Memory B cell (primary cell): ENCODE results near the gene TSHZ2.
"Not testable (repeated sequence)": the region's sequence is repeated elsewhere in the genome, so short reads cannot be mapped to it uniquely, and the experiment has no call there.

Experiments
- ATAC-seq: fragments of 150-1000 bp; cut with Tn5 transposase; 2 replicates; pipeline ENCODE4 v1.10.0; 2021; ENCODE audit warnings: low read depth, mild to moderate bottlenecking, moderate library complexity
- DNase-seq, 2 donors: peaks; one replicate each; pipeline ENCODE4 v3.0.0; 2022; ENCODE audit warnings: low spot score in 2 of 2
- H3K27ac Mint-ChIP-seq: one replicate; pipeline ENCODE4 v1.8.0; 2022; ENCODE audit warnings: mild to moderate bottlenecking, moderate library complexity, mixed read lengths
- H3K27me3 Mint-ChIP-seq: one replicate; pipeline ENCODE4 v1.8.0; 2022; ENCODE audit warnings: mixed read lengths
- H3K36me3 Mint-ChIP-seq: one replicate; pipeline ENCODE4 v1.8.0; 2022; ENCODE audit warnings: mild to moderate bottlenecking, mixed read lengths
- H3K4me1 Mint-ChIP-seq: one replicate; pipeline ENCODE4 v1.8.0; 2022; ENCODE audit warnings: mixed read lengths
- H3K4me3 Mint-ChIP-seq: one replicate; pipeline ENCODE4 v1.8.0; 2022; ENCODE audit warnings: mild to moderate bottlenecking, moderate library complexity, mixed read lengths
- H3K9me3 Mint-ChIP-seq: one replicate; pipeline ENCODE4 v1.8.0; 2022; ENCODE audit warnings: mixed read lengths

TSHZ2 gene

DNA sequence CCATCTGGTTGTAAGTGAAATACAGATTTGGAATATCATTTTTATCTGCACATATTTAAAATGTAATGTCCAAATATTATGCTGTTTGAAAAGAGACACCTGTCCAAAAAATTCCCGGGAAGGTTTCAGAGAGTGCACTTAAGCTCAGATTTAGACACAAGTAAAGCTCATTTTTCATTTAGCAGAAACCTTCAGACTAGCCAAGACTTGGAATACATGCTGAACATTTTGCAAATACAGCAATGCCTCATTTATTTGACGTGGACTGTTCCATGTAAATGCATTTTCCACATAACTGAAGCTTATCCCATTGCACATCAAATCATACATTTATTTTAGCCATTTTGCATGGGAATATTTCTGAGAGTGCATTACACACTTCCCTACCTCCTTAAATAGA is 340.8 kb downstream of the TSHZ2 start:
- DNase-seq (no peak), ATAC-seq (no peak)
- H3K4me3 Mint-ChIP-seq = no peak overlapping the region
- no peaks in the 10 kb centered on the region for H3K9me3 Mint-ChIP-seq
- H3K27me3 Mint-ChIP-seq = peaks cover 4% of the 10 kb centered on the region
- H3K4me1 Mint-ChIP-seq = no peaks in the 10 kb centered on the region
- H3K36me3 Mint-ChIP-seq = peaks cover 3% of the 10 kb centered on the region
- H3K27ac Mint-ChIP-seq = no peak overlapping the region

DNA sequence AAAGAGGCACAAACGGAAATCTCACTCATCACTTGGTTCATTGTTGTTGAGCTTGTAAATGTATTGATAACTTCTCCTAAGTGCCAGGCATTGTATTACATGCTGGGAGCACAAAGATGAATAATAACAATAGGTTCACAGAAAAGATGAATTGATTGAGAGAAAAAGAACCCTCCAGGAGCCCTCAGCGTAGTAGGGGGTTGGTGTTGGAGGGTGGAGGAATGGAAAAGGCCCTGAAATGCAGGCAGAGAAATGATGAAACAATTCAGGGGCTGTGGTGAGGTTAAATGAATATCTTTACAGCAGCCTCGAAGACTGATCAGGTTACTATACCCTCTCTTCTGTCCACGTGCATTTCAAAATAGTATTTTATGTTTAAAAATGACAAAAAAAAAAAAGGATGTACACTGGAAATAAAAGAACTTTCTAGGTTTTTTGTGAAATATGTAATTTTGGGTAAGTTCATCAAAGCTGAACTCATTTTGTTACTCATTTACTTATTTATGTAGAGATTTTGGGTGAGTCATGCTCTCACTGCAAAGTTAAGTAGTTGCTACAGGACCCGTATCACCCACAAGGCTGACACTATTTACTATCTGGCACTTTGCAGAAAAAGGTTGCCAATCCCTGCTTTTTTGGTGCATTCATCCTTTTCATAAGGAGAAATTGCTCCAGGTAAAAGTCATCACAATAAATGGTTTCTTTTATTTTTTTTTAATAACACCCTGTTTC is 344.2 kb downstream of the TSHZ2 start:
- H3K4me3 Mint-ChIP-seq = no peak overlapping the region
- peaks cover 4% of the 10 kb centered on the region for H3K27me3 Mint-ChIP-seq
- no peak for DNase-seq
- peaks cover 3% of the 10 kb centered on the region for H3K4me1 Mint-ChIP-seq
- H3K9me3 Mint-ChIP-seq = peaks cover 5% of the 10 kb centered on the region
- peaks cover 5% of the 10 kb centered on the region for H3K36me3 Mint-ChIP-seq
- no peak for ATAC-seq
- no peak overlapping the region for H3K27ac Mint-ChIP-seq

GRCh38 chr20:53319200-53319599 is 347.0 kb downstream of the TSHZ2 start:
- DNase-seq (no peak), ATAC-seq (no peak)
- Mint-ChIP-seq H3K27me3 (peaks cover 6% of the 10 kb centered on the region), H3K27ac (no peak overlapping the region), H3K9me3 (peaks cover 5% of the 10 kb centered on the region), H3K36me3 (peaks cover 5% of the 10 kb centered on the region), H3K4me1 (peaks cover 3% of the 10 kb centered on the region), H3K4me3 (no peak overlapping the region)

DNA sequence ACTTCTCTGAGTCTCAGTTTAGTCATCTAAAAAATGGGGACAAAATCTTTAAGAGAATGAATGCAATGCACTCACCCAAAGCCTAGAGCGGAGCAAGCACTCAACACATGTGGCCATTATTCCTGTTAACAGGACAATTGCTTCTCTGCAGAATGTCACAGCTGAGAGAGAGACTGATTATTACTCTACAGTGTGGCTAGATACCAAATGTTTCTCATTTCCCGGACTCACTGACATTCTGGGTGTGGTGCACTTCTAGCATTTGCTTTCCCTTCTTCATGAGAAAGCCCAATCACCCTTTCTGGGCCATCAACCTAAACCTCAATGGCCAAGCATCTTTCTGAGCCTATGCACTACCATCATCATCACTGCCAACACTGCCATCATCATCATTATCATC is 347.6 kb downstream of the TSHZ2 start:
- Mint-ChIP-seq H3K4me3 (no peak overlapping the region), H3K27me3 (peaks cover 6% of the 10 kb centered on the region), H3K9me3 (peaks cover 5% of the 10 kb centered on the region), H3K27ac (no peak overlapping the region), H3K36me3 (peaks cover 5% of the 10 kb centered on the region), H3K4me1 (peaks cover 3% of the 10 kb centered on the region)
- DNase-seq (no peak), ATAC-seq (no peak)

DNA sequence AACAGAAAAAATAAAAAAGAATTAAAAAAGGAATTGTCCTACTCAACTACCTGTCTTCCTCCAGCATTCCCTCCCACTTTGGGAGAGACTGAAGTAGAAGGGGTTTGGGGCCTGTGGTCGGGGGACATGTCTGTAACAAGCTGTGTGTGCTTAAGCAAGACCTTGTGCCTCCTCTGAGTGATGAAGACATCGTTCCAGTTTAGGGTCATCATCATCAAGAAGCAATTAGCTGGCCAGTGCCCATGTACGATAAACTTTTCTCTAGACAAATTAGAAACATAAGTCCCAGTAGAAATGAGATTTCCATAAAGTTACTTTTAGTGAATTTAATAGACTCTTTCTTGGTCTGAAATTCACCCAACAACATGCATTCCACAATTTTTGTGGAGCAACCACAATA is 348.5 kb downstream of the TSHZ2 start:
- peaks cover 5% of the 10 kb centered on the region for H3K9me3 Mint-ChIP-seq
- no peak for ATAC-seq
- H3K27me3 Mint-ChIP-seq = peaks cover 5% of the 10 kb centered on the region
- H3K27ac Mint-ChIP-seq = no peak overlapping the region
- no peak overlapping the region for H3K4me3 Mint-ChIP-seq
- no peak for DNase-seq
- H3K36me3 Mint-ChIP-seq = peaks cover 5% of the 10 kb centered on the region
- H3K4me1 Mint-ChIP-seq = peaks cover 3% of the 10 kb centered on the region

GRCh38 chr20:53321596-53321995 is 349.4 kb downstream of the TSHZ2 start:
- peaks cover 3% of the 10 kb centered on the region for H3K4me1 Mint-ChIP-seq
- DNase-seq = no peak

GRCh38 chr20:53322651-53323050 is 350.5 kb downstream of the TSHZ2 start:
- no peak overlapping the region for H3K27ac Mint-ChIP-seq
- no peak overlapping the region for H3K4me3 Mint-ChIP-seq
- DNase-seq (no peak), ATAC-seq (no peak)
- peaks cover 3% of the 10 kb centered on the region for H3K4me1 Mint-ChIP-seq
- H3K9me3 Mint-ChIP-seq = peaks cover 5% of the 10 kb centered on the region
- peaks cover 4% of the 10 kb centered on the region for H3K36me3 Mint-ChIP-seq
- H3K27me3 Mint-ChIP-seq = peaks cover 4% of the 10 kb centered on the region

More at GRCh38 chr20:53321596-53321995, 349.4 kb downstream of the TSHZ2 start:
- H3K36me3 Mint-ChIP-seq = peaks cover 4% of the 10 kb centered on the region
- no peak overlapping the region for H3K4me3 Mint-ChIP-seq
- no peak for ATAC-seq
- H3K9me3 Mint-ChIP-seq = peaks cover 5% of the 10 kb centered on the region
- no peak overlapping the region for H3K27ac Mint-ChIP-seq
- H3K27me3 Mint-ChIP-seq = peaks cover 4% of the 10 kb centered on the region

DNA sequence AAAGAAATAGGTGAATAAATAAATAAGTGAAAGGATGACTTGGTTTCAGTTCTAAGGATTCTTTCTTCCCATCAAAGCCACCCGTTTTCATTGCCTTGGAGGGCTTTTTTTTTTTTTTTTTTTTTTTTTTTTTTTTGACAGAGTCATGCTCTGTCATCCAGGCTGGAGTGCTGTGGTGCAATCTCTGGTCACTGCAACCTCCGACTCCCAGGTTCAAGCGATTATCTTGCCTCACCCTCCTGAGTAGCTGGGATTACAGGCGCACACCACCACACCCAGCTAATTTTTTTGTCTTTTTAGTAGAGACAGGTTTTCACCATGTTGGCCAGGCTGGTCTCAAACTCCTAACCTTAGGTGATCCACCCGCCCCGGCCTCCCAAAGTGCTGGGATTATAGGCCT is 351.3 kb downstream of the TSHZ2 start:
- not testable (repeated sequence) for DNase-seq, H3K27me3 Mint-ChIP-seq, H3K9me3 Mint-ChIP-seq, H3K36me3 Mint-ChIP-seq, H3K4me3 Mint-ChIP-seq, H3K27ac Mint-ChIP-seq, ATAC-seq, H3K4me1 Mint-ChIP-seq

DNA sequence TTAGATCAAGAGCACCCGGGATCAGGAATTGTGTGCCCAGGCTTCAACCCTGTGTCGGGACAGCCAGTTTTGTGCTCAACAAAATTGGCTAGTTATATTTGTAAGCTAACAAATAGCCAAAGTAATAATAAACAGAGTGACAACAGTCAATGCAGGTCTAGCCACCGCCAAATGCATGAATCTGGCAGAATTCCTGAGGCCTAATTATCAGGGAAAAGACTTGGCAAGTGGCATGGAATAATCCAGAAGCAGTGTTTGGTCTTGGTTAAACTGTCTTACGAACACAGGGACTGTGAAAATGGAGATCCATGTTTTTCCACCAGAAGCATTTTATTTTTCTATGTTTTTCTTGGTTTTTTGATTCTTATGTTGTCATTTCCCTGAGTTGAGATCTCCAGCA is 352.7 kb downstream of the TSHZ2 start:
- ATAC-seq (no peak), DNase-seq (no peak)
- Mint-ChIP-seq H3K9me3 (no peaks in the 10 kb centered on the region), H3K4me3 (no peak overlapping the region), H3K36me3 (no peaks in the 10 kb centered on the region), H3K4me1 (peaks cover 2% of the 10 kb centered on the region), H3K27me3 (peaks cover 3% of the 10 kb centered on the region), H3K27ac (no peak overlapping the region)

DNA sequence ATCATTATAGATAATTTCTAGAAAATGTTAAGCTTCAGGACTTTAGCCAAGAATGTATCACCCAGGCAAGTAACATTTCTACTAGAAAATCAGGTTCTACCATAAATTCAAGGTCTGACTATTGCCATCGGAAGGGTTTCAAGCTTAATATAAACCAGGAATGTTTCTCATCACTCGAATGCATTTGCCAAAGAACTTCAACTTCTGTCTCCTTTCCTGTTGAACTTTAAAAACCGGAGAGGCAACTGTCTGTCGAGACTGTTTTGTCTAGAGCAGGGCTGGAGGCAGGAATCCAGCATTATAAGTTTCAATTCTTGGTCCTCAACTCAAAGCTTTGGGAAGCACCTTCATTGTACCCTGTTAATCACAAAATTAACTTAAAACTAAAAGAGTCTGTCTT is 356.8 kb downstream of the TSHZ2 start:
- no peak for ATAC-seq
- H3K27ac Mint-ChIP-seq = no peak overlapping the region
- H3K9me3 Mint-ChIP-seq = no peaks in the 10 kb centered on the region
- peaks cover 2% of the 10 kb centered on the region for H3K36me3 Mint-ChIP-seq
- no peaks in the 10 kb centered on the region for H3K4me1 Mint-ChIP-seq
- H3K27me3 Mint-ChIP-seq = peaks cover 9% of the 10 kb centered on the region
- no peak overlapping the region for H3K4me3 Mint-ChIP-seq
- DNase-seq = no peak

GRCh38 chr20:53329781-53330180 is 357.6 kb downstream of the TSHZ2 start:
- Mint-ChIP-seq H3K36me3 (peaks cover 2% of the 10 kb centered on the region), H3K27me3 (peaks cover 9% of the 10 kb centered on the region), H3K9me3 (no peaks in the 10 kb centered on the region)

GRCh38 chr20:53330601-53331140 is 358.5 kb downstream of the TSHZ2 start:
- Mint-ChIP-seq H3K4me1 (no peaks in the 10 kb centered on the region), H3K27me3 (peaks cover 9% of the 10 kb centered on the region), H3K9me3 (no peaks in the 10 kb centered on the region), H3K27ac (no peak overlapping the region), H3K4me3 (no peak overlapping the region), H3K36me3 (peaks cover 2% of the 10 kb centered on the region)
- ATAC-seq (no peak), DNase-seq (no peak)

More at GRCh38 chr20:53329781-53330180, 357.6 kb downstream of the TSHZ2 start:
- H3K4me3 Mint-ChIP-seq = no peak overlapping the region
- no peak overlapping the region for H3K27ac Mint-ChIP-seq
- ATAC-seq (no peak), DNase-seq (no peak)
- H3K4me1 Mint-ChIP-seq = no peaks in the 10 kb centered on the region

DNA sequence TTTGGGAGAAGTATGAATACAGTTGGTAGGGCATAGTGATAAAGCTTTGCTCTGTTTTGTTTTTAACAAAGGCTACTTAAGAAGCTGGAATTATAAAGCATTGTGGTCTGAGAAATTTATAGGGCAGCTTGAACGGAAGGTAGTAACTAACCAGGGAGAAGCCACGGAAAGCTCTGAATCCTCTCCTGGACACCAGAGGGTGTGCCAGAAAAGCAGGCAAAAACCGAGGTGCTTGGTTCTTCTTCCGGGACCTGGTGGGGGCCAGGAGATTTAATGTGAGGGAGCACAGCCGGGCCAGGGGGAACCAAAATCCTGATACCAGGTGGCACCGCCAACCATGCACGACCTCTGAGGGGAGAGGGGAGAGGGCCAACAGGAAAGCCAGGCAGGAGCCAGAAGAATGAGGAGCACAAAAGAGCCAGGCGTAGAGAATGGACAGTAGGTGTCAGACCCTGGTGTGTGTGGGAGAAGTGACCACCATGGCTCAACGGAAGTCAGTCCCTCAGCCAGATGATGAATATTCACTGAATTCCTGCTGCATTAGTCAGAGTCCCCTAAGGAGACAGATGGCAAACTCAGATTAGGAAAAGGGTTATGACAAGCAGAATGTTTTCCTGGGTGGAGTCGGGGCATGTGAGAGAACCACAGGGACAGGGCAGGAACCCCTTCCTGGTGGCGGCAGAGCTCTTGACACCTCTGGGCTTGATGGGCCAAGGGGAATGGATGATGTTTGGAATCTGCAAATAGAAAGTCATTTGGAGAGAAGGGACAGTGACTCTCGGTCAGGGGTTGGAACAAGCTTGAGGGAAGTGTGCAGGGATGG is 359.2 kb downstream of the TSHZ2 start:
- Mint-ChIP-seq H3K27me3 (peaks cover 9% of the 10 kb centered on the region), H3K4me3 (no peak overlapping the region), H3K4me1 (no peaks in the 10 kb centered on the region), H3K9me3 (no peaks in the 10 kb centered on the region), H3K27ac (no peak overlapping the region), H3K36me3 (peaks cover 2% of the 10 kb centered on the region)
- no peak for ATAC-seq
- DNase-seq = no peak

DNA sequence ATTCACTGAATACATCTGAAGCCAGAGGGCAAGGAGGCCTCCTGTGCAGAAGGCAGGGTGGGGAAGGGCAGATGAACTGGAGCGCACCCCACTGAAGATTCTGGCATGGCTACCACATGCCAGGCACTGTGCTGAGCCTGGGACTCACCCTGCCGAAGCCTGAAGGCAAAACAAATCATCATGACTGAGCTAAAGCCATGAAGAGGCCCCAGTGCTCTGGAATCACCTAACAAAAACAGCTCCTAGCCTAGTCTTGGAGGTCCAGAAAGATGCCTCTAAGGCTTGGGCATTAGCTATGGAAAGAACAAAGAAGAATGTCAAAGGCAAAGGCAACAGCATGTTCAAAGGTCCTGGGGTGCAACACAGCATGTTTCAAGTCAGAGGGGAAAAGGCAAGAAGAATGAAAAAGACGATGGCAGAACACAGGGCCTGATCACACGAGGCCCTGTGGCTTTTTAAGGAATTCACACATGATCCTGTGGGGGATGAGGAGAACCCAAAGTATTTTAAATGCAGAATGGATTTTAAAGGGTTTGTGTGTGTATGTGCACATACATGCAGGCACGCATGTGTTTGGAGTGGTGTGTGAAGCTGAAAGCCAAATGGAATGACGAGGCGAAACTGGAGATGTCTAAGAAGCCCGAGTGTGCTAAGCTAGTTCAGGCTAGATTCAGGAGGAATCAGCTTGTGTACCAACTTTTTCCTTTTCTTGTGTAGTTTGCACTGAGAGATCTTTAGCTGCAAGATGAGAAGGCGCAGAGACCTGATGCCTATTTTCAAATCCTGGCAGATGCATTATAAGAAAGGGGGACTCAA is 360.1 kb downstream of the TSHZ2 start:
- no peak for ATAC-seq
- Mint-ChIP-seq H3K27me3 (peaks cover 9% of the 10 kb centered on the region), H3K4me1 (no peaks in the 10 kb centered on the region), H3K4me3 (no peak overlapping the region), H3K36me3 (peaks cover 2% of the 10 kb centered on the region), H3K9me3 (no peaks in the 10 kb centered on the region), H3K27ac (no peak overlapping the region)
- no peak for DNase-seq
